HEK293 (cell line): ENCODE results near the gene HTRA2.
A peak's percentile ranks its signal among the peaks of the same experiment; 100 is the strongest.

ENCODE experiments used
- CTCF ChIA-PET: fragments of 350-600 bp; formaldehyde crosslinking; extraction: SDS; loops from one replicate; lab custom pipeline; 2021; ENCODE audit warnings: antibody characterized with exemption; lab: Yijun Ruan, JAX
- POLR2A ChIA-PET: fragments of 300-600 bp; formaldehyde crosslinking; extraction: SDS; loops from one replicate; lab custom pipeline; 2020; ENCODE audit warnings: antibody characterized with exemption, inconsistent platforms; lab: Yijun Ruan, JAX
- H3K27ac ChIP-seq: fragments of 200-500 bp; sonication (Bioruptor generic); 2 replicates; pipeline ENCODE4 v1.5.1; 2014; ENCODE audit warnings: low read depth, low read length, control low read depth, inconsistent platforms; ENCODE audit errors: extremely low read depth
- H3K36me3 ChIP-seq, 2 experiments: fragments of 200-500 bp in 1 of 2; sonication (Bioruptor generic) in 1 of 2; 1 replicate in 1 of 2; 2 replicates in 1 of 2; pipeline ENCODE4 v1.5.1; 2014 to 2017; ENCODE audit warnings: inconsistent platforms in 2 of 2, low read length in 2 of 2; ENCODE audit not compliant: control insufficient read depth in 2 of 2, insufficient read depth in 1 of 2
- H3K4me1 ChIP-seq: fragments of 200-500 bp; sonication (Bioruptor generic); 2 replicates; pipeline ENCODE4 v1.5.1; 2014; ENCODE audit warnings: mild to moderate bottlenecking, low read length, inconsistent platforms; ENCODE audit not compliant: control insufficient read depth, insufficient read depth
- H3K4me3 ChIP-seq: 2 replicates; pipeline ENCODE4 v1.5.1; 2011; ENCODE audit warnings: low read depth, mild to moderate bottlenecking, control low read depth, low read length, moderate library complexity
- H3K9me3 ChIP-seq: fragments of 200-500 bp; sonication (Bioruptor generic); 2 replicates; pipeline ENCODE4 v1.5.1; 2014; ENCODE audit warnings: low read depth, low read length, inconsistent platforms; ENCODE audit not compliant: control insufficient read depth, insufficient read depth
- EGR2 ChIP-seq: fragments of 450-650 bp; formaldehyde crosslinking; IDR thresholded peaks from 2 replicates; pipeline ENCODE4 v1.5.1; 2016; ENCODE audit warnings: low read depth, missing biosample characterization, missing genetic modification characterization
- GLI4 ChIP-seq: fragments of 450-650 bp; formaldehyde crosslinking; IDR thresholded peaks from 2 replicates; pipeline ENCODE4 v1.5.1; 2016; ENCODE audit warnings: missing biosample characterization, missing genetic modification characterization
- GLIS1 ChIP-seq: fragments of 450-650 bp; formaldehyde crosslinking; IDR thresholded peaks from 2 replicates; pipeline ENCODE4 v1.5.1; 2016; ENCODE audit warnings: missing biosample characterization, missing genetic modification characterization
- GLIS2 ChIP-seq: fragments of 450-650 bp; formaldehyde crosslinking; IDR thresholded peaks from 2 replicates; pipeline ENCODE4 v1.5.1; 2016; ENCODE audit warnings: missing biosample characterization, missing genetic modification characterization
- KLF8 ChIP-seq: fragments of 450-650 bp; formaldehyde crosslinking; IDR thresholded peaks from 2 replicates; pipeline ENCODE4 v1.5.1; 2016; ENCODE audit warnings: missing biosample characterization, missing genetic modification characterization
- OSR2 ChIP-seq: fragments of 450-650 bp; formaldehyde crosslinking; IDR thresholded peaks from 2 replicates; pipeline ENCODE4 v1.5.1; 2016; ENCODE audit warnings: missing biosample characterization, missing genetic modification characterization
- OVOL3 ChIP-seq: fragments of 450-650 bp; formaldehyde crosslinking; IDR thresholded peaks from 2 replicates; pipeline ENCODE4 v1.5.1; 2016; ENCODE audit warnings: missing biosample characterization, missing genetic modification characterization
- WT1 ChIP-seq: fragments of 450-650 bp; formaldehyde crosslinking; IDR thresholded peaks from 2 replicates; pipeline ENCODE4 v1.5.1; 2016; ENCODE audit warnings: missing biosample characterization, missing genetic modification characterization
- YY2 ChIP-seq: fragments of 450-650 bp; formaldehyde crosslinking; IDR thresholded peaks from 2 replicates; pipeline ENCODE4 v1.5.1; 2016; ENCODE audit warnings: missing biosample characterization, missing genetic modification characterization
- ZBTB17 ChIP-seq: fragments of 450-650 bp; formaldehyde crosslinking; IDR thresholded peaks from 2 replicates; pipeline ENCODE4 v1.5.1; 2016; ENCODE audit warnings: missing biosample characterization, missing genetic modification characterization
- ZBTB20 ChIP-seq: fragments of 450-650 bp; formaldehyde crosslinking; IDR thresholded peaks from 2 replicates; pipeline ENCODE4 v1.5.1; 2016; ENCODE audit warnings: missing biosample characterization, missing genetic modification characterization
- ZBTB8A ChIP-seq: fragments of 450-650 bp; formaldehyde crosslinking; IDR thresholded peaks from 2 replicates; pipeline ENCODE4 v1.5.1; 2016; ENCODE audit warnings: missing biosample characterization, missing genetic modification characterization
- ZFHX2 ChIP-seq: fragments of 450-650 bp; formaldehyde crosslinking; conservative IDR thresholded peaks from 2 replicates; pipeline ENCODE4 v1.5.1; 2016; ENCODE audit warnings: missing biosample characterization, missing genetic modification characterization
- ZIC2 ChIP-seq: fragments of 450-650 bp; formaldehyde crosslinking; IDR thresholded peaks from 2 replicates; pipeline ENCODE4 v1.5.1; 2016; ENCODE audit warnings: missing biosample characterization, missing genetic modification characterization
- ZNF140 ChIP-seq: fragments of 450-650 bp; formaldehyde crosslinking; IDR thresholded peaks from 2 replicates; pipeline ENCODE4 v1.5.1; 2016; ENCODE audit warnings: missing biosample characterization, missing genetic modification characterization
- ZNF155 ChIP-seq: fragments of 450-650 bp; formaldehyde crosslinking; IDR thresholded peaks from 2 replicates; pipeline ENCODE4 v1.5.1; 2016; ENCODE audit warnings: missing biosample characterization, missing genetic modification characterization
- ZNF2 ChIP-seq: fragments of 450-650 bp; formaldehyde crosslinking; IDR thresholded peaks from 2 replicates; pipeline ENCODE4 v1.5.1; 2016; ENCODE audit warnings: missing biosample characterization, missing genetic modification characterization
- ZNF24 ChIP-seq: fragments of 450-650 bp; formaldehyde crosslinking; IDR thresholded peaks from 2 replicates; pipeline ENCODE4 v1.5.1; 2016; ENCODE audit warnings: missing biosample characterization, missing genetic modification characterization
- ZNF324 ChIP-seq: fragments of 450-650 bp; formaldehyde crosslinking; IDR thresholded peaks from 2 replicates; pipeline ENCODE4 v1.5.1; 2016; ENCODE audit warnings: missing biosample characterization, missing genetic modification characterization
- ZNF335 ChIP-seq: fragments of 450-650 bp; formaldehyde crosslinking; conservative IDR thresholded peaks from 2 replicates; pipeline ENCODE4 v1.5.1; 2016; ENCODE audit warnings: missing biosample characterization, missing genetic modification characterization
- ZNF394 ChIP-seq: fragments of 450-650 bp; formaldehyde crosslinking; IDR thresholded peaks from 2 replicates; pipeline ENCODE4 v1.5.1; 2016; ENCODE audit warnings: missing biosample characterization, missing genetic modification characterization, mild to moderate bottlenecking, moderate library complexity, borderline replicate concordance
- ZNF560 ChIP-seq: fragments of 450-650 bp; formaldehyde crosslinking; IDR thresholded peaks from 2 replicates; pipeline ENCODE4 v1.5.1; 2017; ENCODE audit warnings: missing biosample characterization, missing genetic modification characterization, borderline replicate concordance
- ZNF585B ChIP-seq: fragments of 450-650 bp; formaldehyde crosslinking; IDR thresholded peaks from 2 replicates; pipeline ENCODE4 v1.5.1; 2016; ENCODE audit warnings: missing biosample characterization, missing genetic modification characterization
- ZNF600 ChIP-seq: fragments of 450-650 bp; formaldehyde crosslinking; IDR thresholded peaks from 2 replicates; pipeline ENCODE4 v1.5.1; 2016; ENCODE audit warnings: missing biosample characterization, missing genetic modification characterization
- ZNF610 ChIP-seq: fragments of 450-650 bp; formaldehyde crosslinking; IDR thresholded peaks from 2 replicates; pipeline ENCODE4 v1.5.1; 2016; ENCODE audit warnings: missing biosample characterization, missing genetic modification characterization, borderline replicate concordance
- TF ChIP-seq, protein P1 (sequence below): fragments of 450-650 bp; formaldehyde crosslinking; IDR thresholded peaks from 2 replicates; pipeline ENCODE4 v1.5.1; 2016; ENCODE audit warnings: missing biosample characterization, missing genetic modification characterization, low read depth
- TF ChIP-seq, protein P2 (sequence below): fragments of 450-650 bp; formaldehyde crosslinking; IDR thresholded peaks from 2 replicates; pipeline ENCODE4 v1.5.1; 2016; ENCODE audit warnings: missing biosample characterization, missing genetic modification characterization
- TF ChIP-seq, protein P3 (sequence below): fragments of 450-650 bp; formaldehyde crosslinking; IDR thresholded peaks from 2 replicates; pipeline ENCODE4 v1.5.1; 2017; ENCODE audit warnings: missing biosample characterization, missing genetic modification characterization
- TF ChIP-seq, protein P4 (sequence below): fragments of 450-650 bp; formaldehyde crosslinking; IDR thresholded peaks from 2 replicates; pipeline ENCODE4 v1.5.1; 2016; ENCODE audit warnings: missing biosample characterization, missing genetic modification characterization

Gene HTRA2

DNA sequence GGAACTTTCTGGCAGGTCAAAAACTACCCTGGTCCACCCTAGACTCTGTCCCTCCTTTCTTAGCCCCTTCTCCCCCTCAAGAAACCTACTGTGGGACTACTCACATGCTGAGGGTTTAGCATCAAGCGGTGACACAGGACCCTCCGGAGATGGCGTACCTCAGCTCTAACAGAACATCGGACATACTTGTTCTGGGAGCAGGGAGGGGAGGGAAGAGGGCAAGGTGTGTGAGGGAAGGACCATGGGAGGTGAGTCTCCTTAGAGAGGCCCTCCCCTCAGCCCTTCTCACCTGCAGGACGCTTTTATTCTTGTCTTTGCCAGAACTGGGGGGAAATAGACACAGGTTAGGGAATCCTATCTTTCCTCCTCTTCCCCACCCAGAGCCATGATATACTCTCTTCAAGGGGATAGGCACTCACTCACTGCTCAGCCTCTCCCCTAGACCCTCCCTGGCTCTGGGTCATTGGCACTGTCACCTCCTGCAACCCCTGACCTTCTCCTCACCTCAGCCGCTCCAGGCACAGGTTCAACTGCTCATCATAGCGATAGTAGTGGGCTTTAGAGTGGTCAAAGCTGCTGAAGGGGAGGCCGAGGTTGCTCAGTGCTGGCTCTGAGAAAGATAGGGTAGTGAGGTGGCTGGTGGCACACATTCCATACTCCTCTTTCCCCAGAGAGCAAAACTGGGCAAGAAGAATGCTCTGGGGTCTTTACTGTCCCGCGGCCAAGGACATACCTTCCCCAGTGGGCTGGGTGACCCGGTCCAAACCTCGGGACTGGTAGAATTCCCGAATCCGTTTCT is 24.1 kb upstream of the HTRA2 start (continued):
- TF ChIP-seq GLI4 (no peak), ZNF610 (tag by site-specific recombination) (no peak)
- TF ChIP-seq, protein P1, sequence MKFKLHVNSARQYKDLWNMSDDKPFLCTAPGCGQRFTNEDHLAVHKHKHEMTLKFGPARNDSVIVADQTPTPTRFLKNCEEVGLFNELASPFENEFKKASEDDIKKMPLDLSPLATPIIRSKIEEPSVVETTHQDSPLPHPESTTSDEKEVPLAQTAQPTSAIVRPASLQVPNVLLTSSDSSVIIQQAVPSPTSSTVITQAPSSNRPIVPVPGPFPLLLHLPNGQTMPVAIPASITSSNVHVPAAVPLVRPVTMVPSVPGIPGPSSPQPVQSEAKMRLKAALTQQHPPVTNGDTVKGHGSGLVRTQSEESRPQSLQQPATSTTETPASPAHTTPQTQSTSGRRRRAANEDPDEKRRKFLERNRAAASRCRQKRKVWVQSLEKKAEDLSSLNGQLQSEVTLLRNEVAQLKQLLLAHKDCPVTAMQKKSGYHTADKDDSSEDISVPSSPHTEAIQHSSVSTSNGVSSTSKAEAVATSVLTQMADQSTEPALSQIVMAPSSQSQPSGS: no peak

DNA sequence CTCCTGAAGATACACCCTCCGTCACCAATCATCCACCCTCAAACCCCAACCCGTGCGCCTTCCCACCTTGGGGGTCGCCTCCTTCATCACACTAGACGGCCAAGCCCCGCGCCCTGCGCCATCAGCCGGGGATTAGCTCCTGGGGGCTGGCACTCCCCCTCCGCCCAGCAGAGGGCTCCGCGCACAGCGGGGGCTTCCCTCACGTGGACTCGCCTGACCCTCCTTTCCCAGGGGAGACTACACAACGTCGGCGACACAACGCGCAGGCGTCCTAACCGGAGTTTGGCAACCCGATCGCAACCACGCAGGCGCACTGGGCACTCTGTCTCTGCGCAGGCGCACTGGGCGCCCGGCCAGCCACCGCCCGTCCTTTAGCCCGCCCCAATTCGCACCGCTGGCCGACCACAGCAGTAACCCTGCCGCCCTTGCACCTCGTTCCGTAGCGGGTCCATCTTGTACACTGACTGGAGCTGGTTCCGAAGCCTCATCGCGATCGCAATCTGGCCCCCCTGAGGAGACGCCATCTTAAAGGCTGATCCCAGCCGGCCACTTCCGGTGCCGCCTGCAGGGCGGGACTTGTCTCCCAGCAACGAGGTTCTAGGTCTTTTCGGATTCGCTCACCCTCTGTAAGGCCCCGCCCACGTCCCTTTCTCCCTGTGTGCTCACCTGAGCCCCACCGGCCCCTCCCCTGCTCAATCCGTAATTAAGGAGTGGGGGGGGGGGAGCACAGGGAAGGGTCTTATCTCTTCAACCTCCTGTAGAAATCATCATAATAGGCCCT is 22.4 kb upstream of the HTRA2 start, which contains the start of gene PCGF1:
Gene PCGF1, minus strand, starts transcription at position 551 of the 781 bp plus-strand sequence. Its CDS starts 27 bp downstream, at position 524.
- H3K9me3 ChIP-seq: no peaks in the 10 kb centered on the region
- peak within 1 kb of the TSS; percentile 96 for H3K27ac ChIP-seq
- peak within 1 kb of the TSS; percentile 100 for H3K4me3 ChIP-seq
- H3K4me1 ChIP-seq: peaks cover 4% of the 10 kb centered on the region; the same call in 1 of the 2 replicates
- peaks cover 4 to 20% of the 10 kb centered on the region in 2 experiments; a peak in 2 of 3 replicates for H3K36me3 ChIP-seq
- ChIA-PET POLR2A (interaction anchor here (0.5 to 3.3 kb wide), 10 partner anchors 13 to 49 kb away, joined by 3 to 18 read pairs (median 5); partner anchors contain the start of genes AUP1, CCDC142, DQX1 and HTRA2), CTCF (interaction anchor here (0.9 to 1.2 kb wide), 2 partner anchors 25 to 73 kb away, joined by 4 read pairs; no protein-coding TSS in a partner anchor)
- TF ChIP-seq OVOL3 (tag by site-specific recombination) (0 out of 2 replicates have a peak, but pooled peaks have one; percentile 38), EGR2 (tag by site-specific recombination) (peak; percentile 71; the same call in 1 of the 2 replicates), ZNF585B (tag by site-specific recombination) (peak; percentile 9; the same call in 1 of the 2 replicates), ZNF155 (no peak), ZNF140 (no peak), ZNF335 (tag by site-specific recombination) (peak; percentile 95), ZNF394 (tag by site-specific recombination) (peak; percentile 51; the same call in 1 of the 2 replicates), ZBTB20 (tag by site-specific recombination) (peak; percentile 35; the same call in 1 of the 2 replicates), WT1 (tag by site-specific recombination) (peak; percentile 67), ZBTB17 (tag by site-specific recombination) (peak; percentile 96), KLF8 (tag by site-specific recombination) (peak; percentile 71), ZNF600 (tag by site-specific recombination) (peak; percentile 64), ZNF24 (tag by site-specific recombination) (peak; percentile 55; the same call in 1 of the 2 replicates), GLIS2 (tag by site-specific recombination) (peak; percentile 98), ZIC2 (peak; percentile 92), ZNF560 (tag by site-specific recombination) (no peak), GLI4 (0 out of 2 replicates have a peak, but pooled peaks have one; percentile 59), ZNF324 (no peak), ZBTB8A (peak; percentile 98), ZNF2 (tag by site-specific recombination) (peak; percentile 84), OSR2 (tag by site-specific recombination) (peak; percentile 13; the same call in 1 of the 2 replicates), YY2 (tag by site-specific recombination) (peak; percentile 80), ZFHX2 (peak; percentile 62), GLIS1 (tag by site-specific recombination) (peak; percentile 92)
- TF ChIP-seq, protein P2, sequence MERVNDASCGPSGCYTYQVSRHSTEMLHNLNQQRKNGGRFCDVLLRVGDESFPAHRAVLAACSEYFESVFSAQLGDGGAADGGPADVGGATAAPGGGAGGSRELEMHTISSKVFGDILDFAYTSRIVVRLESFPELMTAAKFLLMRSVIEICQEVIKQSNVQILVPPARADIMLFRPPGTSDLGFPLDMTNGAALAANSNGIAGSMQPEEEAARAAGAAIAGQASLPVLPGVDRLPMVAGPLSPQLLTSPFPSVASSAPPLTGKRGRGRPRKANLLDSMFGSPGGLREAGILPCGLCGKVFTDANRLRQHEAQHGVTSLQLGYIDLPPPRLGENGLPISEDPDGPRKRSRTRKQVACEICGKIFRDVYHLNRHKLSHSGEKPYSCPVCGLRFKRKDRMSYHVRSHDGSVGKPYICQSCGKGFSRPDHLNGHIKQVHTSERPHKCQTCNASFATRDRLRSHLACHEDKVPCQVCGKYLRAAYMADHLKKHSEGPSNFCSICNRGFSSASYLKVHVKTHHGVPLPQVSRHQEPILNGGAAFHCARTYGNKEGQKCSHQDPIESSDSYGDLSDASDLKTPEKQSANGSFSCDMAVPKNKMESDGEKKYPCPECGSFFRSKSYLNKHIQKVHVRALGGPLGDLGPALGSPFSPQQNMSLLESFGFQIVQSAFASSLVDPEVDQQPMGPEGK: peak; percentile 95
- TF ChIP-seq, protein P3, sequence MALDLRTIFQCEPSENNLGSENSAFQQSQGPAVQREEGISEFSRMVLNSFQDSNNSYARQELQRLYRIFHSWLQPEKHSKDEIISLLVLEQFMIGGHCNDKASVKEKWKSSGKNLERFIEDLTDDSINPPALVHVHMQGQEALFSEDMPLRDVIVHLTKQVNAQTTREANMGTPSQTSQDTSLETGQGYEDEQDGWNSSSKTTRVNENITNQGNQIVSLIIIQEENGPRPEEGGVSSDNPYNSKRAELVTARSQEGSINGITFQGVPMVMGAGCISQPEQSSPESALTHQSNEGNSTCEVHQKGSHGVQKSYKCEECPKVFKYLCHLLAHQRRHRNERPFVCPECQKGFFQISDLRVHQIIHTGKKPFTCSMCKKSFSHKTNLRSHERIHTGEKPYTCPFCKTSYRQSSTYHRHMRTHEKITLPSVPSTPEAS: peak; percentile 47; the same call in 1 of the 2 replicates
- TF ChIP-seq, protein P4, sequence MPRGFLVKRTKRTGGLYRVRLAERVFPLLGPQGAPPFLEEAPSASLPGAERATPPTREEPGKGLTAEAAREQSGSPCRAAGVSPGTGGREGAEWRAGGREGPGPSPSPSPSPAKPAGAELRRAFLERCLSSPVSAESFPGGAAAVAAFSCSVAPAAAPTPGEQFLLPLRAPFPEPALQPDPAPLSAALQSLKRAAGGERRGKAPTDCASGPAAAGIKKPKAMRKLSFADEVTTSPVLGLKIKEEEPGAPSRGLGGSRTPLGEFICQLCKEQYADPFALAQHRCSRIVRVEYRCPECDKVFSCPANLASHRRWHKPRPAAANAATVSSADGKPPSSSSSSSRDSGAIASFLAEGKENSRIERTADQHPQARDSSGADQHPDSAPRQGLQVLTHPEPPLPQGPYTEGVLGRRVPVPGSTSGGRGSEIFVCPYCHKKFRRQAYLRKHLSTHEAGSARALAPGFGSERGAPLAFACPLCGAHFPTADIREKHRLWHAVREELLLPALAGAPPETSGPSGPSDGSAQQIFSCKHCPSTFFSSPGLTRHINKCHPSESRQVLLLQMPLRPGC (tag by site-specific recombination): peak; percentile 37; the same call in 1 of the 2 replicates
